Measurements from ENCODE around the gene GSC2.

GSC2 gene

DNA sequence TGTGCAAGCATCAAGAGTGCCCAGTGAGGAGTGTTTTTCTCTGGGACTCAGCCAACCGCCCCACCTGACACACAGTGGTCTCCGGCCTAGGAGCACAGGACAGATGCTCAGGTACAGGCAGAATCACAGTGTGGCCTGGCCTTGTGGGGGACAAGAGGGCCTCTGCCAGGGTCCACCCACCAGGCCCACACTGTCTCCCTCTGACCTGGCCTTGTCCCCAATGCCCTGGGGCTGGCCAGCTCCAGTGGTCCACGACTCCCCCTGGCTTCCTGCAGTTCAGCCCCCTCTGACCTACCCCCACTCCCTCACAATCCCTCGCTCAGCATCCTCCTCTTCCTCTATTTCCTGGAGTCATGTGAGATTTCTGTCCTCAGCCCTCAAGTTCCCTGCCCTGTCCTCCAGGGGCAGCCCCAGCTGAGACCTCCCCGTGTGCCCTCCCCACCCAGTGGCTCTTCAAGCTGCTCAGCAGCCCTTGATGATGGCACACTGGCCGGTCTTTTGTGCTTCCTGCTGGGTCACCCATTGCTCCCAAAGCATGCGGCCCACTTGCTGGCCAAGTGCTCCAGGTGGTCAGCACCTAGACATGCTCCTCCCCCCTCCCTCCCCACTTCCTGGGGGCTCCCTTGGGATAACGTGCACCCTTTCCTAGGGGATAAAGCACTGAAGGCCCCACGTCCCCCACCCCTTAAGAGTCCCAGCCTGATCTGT, 17.2 kb downstream of the GSC2 start:
- Histone ChIP-seq H3K9me3 (ENCODE audit: control insufficient read depth in 1 of 2, low read length in 2 of 2) (no peaks in the 10 kb centered on the region), H3K36me3 (ENCODE audit: control insufficient read depth in 1 of 2, insufficient read depth in 2 of 2, low read length in 2 of 2) (peaks cover 6 to 62% of the 10 kb centered on the region in 2 donors), H3K27me3 (ENCODE audit: control insufficient read depth in 1 of 2, insufficient read depth in 2 of 2, low read length in 2 of 2) (no peaks in the 10 kb centered on the region), H3K27ac (ENCODE audit: low read depth, low read length) (no peak overlapping the region), H3K4me3 (ENCODE audit: low read depth in 1 of 2, low read length in 2 of 2) (no peak overlapping the region), H3K4me1 (ENCODE audit: control insufficient read depth in 1 of 2, insufficient read depth in 2 of 2, low read length in 2 of 2) (no peaks in the 10 kb centered on the region), H3K9ac (ENCODE audit: low read depth in 1 of 2, low read length in 2 of 2) (no peak overlapping the region)

DNA sequence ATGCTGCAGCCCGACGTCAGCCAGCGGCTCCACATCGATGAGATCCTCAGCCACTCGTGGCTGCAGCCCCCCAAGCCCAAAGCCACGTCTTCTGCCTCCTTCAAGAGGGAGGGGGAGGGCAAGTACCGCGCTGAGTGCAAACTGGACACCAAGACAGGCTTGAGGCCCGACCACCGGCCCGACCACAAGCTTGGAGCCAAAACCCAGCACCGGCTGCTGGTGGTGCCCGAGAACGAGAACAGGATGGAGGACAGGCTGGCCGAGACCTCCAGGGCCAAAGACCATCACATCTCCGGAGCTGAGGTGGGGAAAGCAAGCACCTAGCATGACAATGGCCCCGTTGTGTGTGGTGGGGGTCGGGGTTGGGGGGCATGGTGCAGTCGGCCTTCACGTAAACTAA, 17.9 kb downstream of the GSC2 start:
- no peaks in the 10 kb centered on the region for H3K27me3 ChIP-seq (ENCODE audit: control insufficient read depth in 1 of 2, insufficient read depth in 2 of 2, low read length in 2 of 2)
- H3K9me3 ChIP-seq (ENCODE audit: control insufficient read depth in 1 of 2, low read length in 2 of 2), result no peaks in the 10 kb centered on the region
- H3K4me3 ChIP-seq (ENCODE audit: low read depth in 1 of 2, low read length in 2 of 2), result no peak overlapping the region
- H3K36me3 ChIP-seq (ENCODE audit: control insufficient read depth in 1 of 2, insufficient read depth in 2 of 2, low read length in 2 of 2), result peaks cover 0 to 55% of the 10 kb centered on the region in 2 donors
- H3K27ac ChIP-seq (ENCODE audit: low read depth, low read length), result no peak overlapping the region
- H3K9ac ChIP-seq (ENCODE audit: low read depth in 1 of 2, low read length in 2 of 2), result no peak overlapping the region
- no peaks in the 10 kb centered on the region for H3K4me1 ChIP-seq (ENCODE audit: control insufficient read depth in 1 of 2, insufficient read depth in 2 of 2, low read length in 2 of 2)

DNA sequence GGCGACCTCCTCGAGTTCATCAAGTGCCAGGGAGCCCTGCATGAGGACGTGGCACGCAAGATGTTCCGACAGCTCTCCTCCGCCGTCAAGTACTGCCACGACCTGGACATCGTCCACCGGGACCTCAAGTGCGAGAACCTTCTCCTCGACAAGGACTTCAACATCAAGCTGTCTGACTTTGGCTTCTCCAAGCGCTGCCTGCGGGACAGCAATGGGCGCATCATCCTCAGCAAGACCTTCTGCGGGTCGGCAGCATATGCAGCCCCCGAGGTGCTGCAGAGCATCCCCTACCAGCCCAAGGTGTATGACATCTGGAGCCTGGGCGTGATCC, 18.4 kb downstream of the GSC2 start:
- H3K4me1 ChIP-seq (ENCODE audit: control insufficient read depth in 1 of 2, insufficient read depth in 2 of 2, low read length in 2 of 2), result no peaks in the 10 kb centered on the region
- no peaks in the 10 kb centered on the region for H3K27me3 ChIP-seq (ENCODE audit: control insufficient read depth in 1 of 2, insufficient read depth in 2 of 2, low read length in 2 of 2)
- H3K9ac ChIP-seq (ENCODE audit: low read depth in 1 of 2, low read length in 2 of 2), result no peak overlapping the region
- H3K36me3 ChIP-seq (ENCODE audit: control insufficient read depth in 1 of 2, insufficient read depth in 2 of 2, low read length in 2 of 2), result peaks cover 0 to 50% of the 10 kb centered on the region in 2 donors
- no peaks in the 10 kb centered on the region for H3K9me3 ChIP-seq (ENCODE audit: control insufficient read depth in 1 of 2, low read length in 2 of 2)
- H3K27ac ChIP-seq (ENCODE audit: low read depth, low read length), result no peak overlapping the region
- no peak overlapping the region for H3K4me3 ChIP-seq (ENCODE audit: low read depth in 1 of 2, low read length in 2 of 2)

GRCh38 chr22:19130959-19131684, 19.0 kb downstream of the GSC2 start, which contains the start of gene TSSK2:
TSS of gene TSSK2 (plus strand) at chr22:19131308. CDS start at chr22:19131400, 92 bp downstream.
- no peak within 1 kb of the TSS for H3K4me3 ChIP-seq (ENCODE audit: low read depth in 1 of 2, low read length in 2 of 2)
- H3K36me3 ChIP-seq (ENCODE audit: control insufficient read depth in 1 of 2, insufficient read depth in 2 of 2, low read length in 2 of 2), result peaks cover 0 to 44% of the 10 kb centered on the region in 2 donors
- no peaks in the 10 kb centered on the region for H3K27me3 ChIP-seq (ENCODE audit: control insufficient read depth in 1 of 2, insufficient read depth in 2 of 2, low read length in 2 of 2)
- H3K9ac ChIP-seq (ENCODE audit: low read depth in 1 of 2, low read length in 2 of 2), result no peak within 1 kb of the TSS
- H3K9me3 ChIP-seq (ENCODE audit: control insufficient read depth in 1 of 2, low read length in 2 of 2), result no peaks in the 10 kb centered on the region
- no peaks in the 10 kb centered on the region for H3K4me1 ChIP-seq (ENCODE audit: control insufficient read depth in 1 of 2, insufficient read depth in 2 of 2, low read length in 2 of 2)
- no peak within 1 kb of the TSS for H3K27ac ChIP-seq (ENCODE audit: low read depth, low read length)

DNA sequence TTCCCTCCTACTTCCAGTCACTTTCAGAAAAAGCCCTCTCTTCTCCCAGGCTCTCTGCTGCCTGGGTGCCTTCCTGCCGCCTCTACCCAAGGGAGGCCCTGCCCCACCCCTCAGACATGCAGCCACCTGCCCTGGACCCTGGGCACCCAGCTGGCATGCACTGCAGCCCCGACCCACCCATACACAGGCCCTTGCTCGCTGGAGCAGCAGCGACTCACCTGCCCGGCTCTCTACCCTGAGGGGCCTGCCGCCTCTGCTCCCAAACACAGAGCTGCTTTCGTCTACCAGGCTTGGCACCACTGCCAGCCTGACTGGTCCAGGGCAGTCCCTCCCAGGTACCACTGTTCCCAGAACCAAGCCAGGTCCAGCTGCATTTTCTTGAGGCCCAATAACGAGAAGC, 20.2 kb downstream of the GSC2 start:
- H3K4me1 ChIP-seq (ENCODE audit: control insufficient read depth in 1 of 2, insufficient read depth in 2 of 2, low read length in 2 of 2), result no peaks in the 10 kb centered on the region
- peaks cover 0 to 35% of the 10 kb centered on the region in 2 donors for H3K36me3 ChIP-seq (ENCODE audit: control insufficient read depth in 1 of 2, insufficient read depth in 2 of 2, low read length in 2 of 2)
- H3K27me3 ChIP-seq (ENCODE audit: control insufficient read depth in 1 of 2, insufficient read depth in 2 of 2, low read length in 2 of 2), result no peaks in the 10 kb centered on the region
- H3K4me3 ChIP-seq (ENCODE audit: low read depth in 1 of 2, low read length in 2 of 2), result no peak overlapping the region
- H3K9me3 ChIP-seq (ENCODE audit: control insufficient read depth in 1 of 2, low read length in 2 of 2), result no peaks in the 10 kb centered on the region
- no peak overlapping the region for H3K9ac ChIP-seq (ENCODE audit: low read depth in 1 of 2, low read length in 2 of 2)
- no peak overlapping the region for H3K27ac ChIP-seq (ENCODE audit: low read depth, low read length)

- H3K4me1 ChIP-seq (ENCODE audit: control insufficient read depth in 1 of 2, insufficient read depth in 2 of 2, low read length in 2 of 2), result no peaks in the 10 kb centered on the region
- H3K9ac ChIP-seq (ENCODE audit: low read depth in 1 of 2, low read length in 2 of 2), result no peak overlapping the region
- H3K27me3 ChIP-seq (ENCODE audit: control insufficient read depth in 1 of 2, insufficient read depth in 2 of 2, low read length in 2 of 2), result no peaks in the 10 kb centered on the region
- peaks cover 0 to 28% of the 10 kb centered on the region in 2 donors for H3K36me3 ChIP-seq (ENCODE audit: control insufficient read depth in 1 of 2, insufficient read depth in 2 of 2, low read length in 2 of 2)
- no peaks in the 10 kb centered on the region for H3K9me3 ChIP-seq (ENCODE audit: control insufficient read depth in 1 of 2, low read length in 2 of 2)
- no peak overlapping the region for H3K4me3 ChIP-seq (ENCODE audit: low read depth in 1 of 2, low read length in 2 of 2)
- H3K27ac ChIP-seq (ENCODE audit: low read depth, low read length), result no peak overlapping the region
Measured at GRCh38 chr22:19128946-19129727, 21.0 kb downstream of the GSC2 start.

- Histone ChIP-seq H3K36me3 (ENCODE audit: control insufficient read depth in 1 of 2, insufficient read depth in 2 of 2, low read length in 2 of 2) (peaks cover 0 to 17% of the 10 kb centered on the region in 2 donors), H3K27me3 (ENCODE audit: control insufficient read depth in 1 of 2, insufficient read depth in 2 of 2, low read length in 2 of 2) (no peaks in the 10 kb centered on the region), H3K4me1 (ENCODE audit: control insufficient read depth in 1 of 2, insufficient read depth in 2 of 2, low read length in 2 of 2) (peaks cover 2% of the 10 kb centered on the region in 2 donors), H3K9ac (ENCODE audit: low read depth in 1 of 2, low read length in 2 of 2) (no peak overlapping the region), H3K4me3 (ENCODE audit: low read depth in 1 of 2, low read length in 2 of 2) (no peak overlapping the region), H3K9me3 (ENCODE audit: control insufficient read depth in 1 of 2, low read length in 2 of 2) (no peaks in the 10 kb centered on the region), H3K27ac (ENCODE audit: low read depth, low read length) (no peak overlapping the region)
Measured at GRCh38 chr22:19128009-19128401, 22.1 kb downstream of the GSC2 start.

DNA sequence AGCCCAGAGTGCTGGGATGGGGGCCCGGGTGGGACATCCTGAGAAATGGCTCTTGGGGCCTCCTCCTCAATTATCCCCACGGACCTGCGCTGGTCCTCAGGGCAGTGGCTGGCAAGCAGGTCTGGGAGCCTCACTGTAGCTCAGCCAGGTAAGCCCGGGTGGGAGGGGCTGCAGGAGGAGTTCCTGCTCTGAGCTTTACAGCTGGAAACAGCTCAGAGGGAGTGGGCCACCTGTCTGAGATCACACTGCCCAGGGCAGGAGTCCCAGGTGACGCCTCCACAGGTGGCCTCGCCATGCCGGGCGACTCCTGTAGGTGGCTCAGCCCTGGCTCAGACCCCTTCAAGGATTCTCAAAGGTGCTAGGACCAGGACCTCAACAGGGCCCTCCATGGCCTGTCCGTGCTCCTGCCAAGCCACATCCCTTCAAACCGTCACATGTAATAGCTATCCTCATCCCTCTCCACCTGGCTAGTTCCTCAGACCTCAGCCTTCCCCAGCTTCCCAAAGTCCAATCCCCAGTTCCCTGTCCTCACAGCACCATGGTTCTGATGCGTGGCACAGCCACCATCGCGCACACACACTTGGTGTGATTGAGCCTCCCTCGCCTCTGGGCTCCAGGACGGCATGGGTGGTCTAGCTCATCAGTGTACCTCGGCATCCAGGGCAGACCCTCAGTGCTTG, 22.6 kb downstream of the GSC2 start:
- Histone ChIP-seq H3K4me3 (ENCODE audit: low read depth in 1 of 2, low read length in 2 of 2) (no peak overlapping the region), H3K4me1 (ENCODE audit: control insufficient read depth in 1 of 2, insufficient read depth in 2 of 2, low read length in 2 of 2) (peaks cover 6% of the 10 kb centered on the region in 2 donors), H3K9ac (ENCODE audit: low read depth in 1 of 2, low read length in 2 of 2) (no peak overlapping the region), H3K27ac (ENCODE audit: low read depth, low read length) (no peak overlapping the region), H3K27me3 (ENCODE audit: control insufficient read depth in 1 of 2, insufficient read depth in 2 of 2, low read length in 2 of 2) (no peaks in the 10 kb centered on the region), H3K36me3 (ENCODE audit: control insufficient read depth in 1 of 2, insufficient read depth in 2 of 2, low read length in 2 of 2) (peaks cover 0 to 13% of the 10 kb centered on the region in 2 donors), H3K9me3 (ENCODE audit: control insufficient read depth in 1 of 2, low read length in 2 of 2) (no peaks in the 10 kb centered on the region)

GRCh38 chr22:19126309-19127273, 23.5 kb downstream of the GSC2 start:
- peaks cover 6% of the 10 kb centered on the region in 2 donors for H3K4me1 ChIP-seq (ENCODE audit: control insufficient read depth in 1 of 2, insufficient read depth in 2 of 2, low read length in 2 of 2)
- no peak overlapping the region for H3K27ac ChIP-seq (ENCODE audit: low read depth, low read length)
- peaks cover 0 to 4% of the 10 kb centered on the region in 2 donors for H3K36me3 ChIP-seq (ENCODE audit: control insufficient read depth in 1 of 2, insufficient read depth in 2 of 2, low read length in 2 of 2)
- no peaks in the 10 kb centered on the region for H3K9me3 ChIP-seq (ENCODE audit: control insufficient read depth in 1 of 2, low read length in 2 of 2)
- no peaks in the 10 kb centered on the region for H3K27me3 ChIP-seq (ENCODE audit: control insufficient read depth in 1 of 2, insufficient read depth in 2 of 2, low read length in 2 of 2)
- no peak overlapping the region for H3K9ac ChIP-seq (ENCODE audit: low read depth in 1 of 2, low read length in 2 of 2)
- H3K4me3 ChIP-seq (ENCODE audit: low read depth in 1 of 2, low read length in 2 of 2), result no peak overlapping the region

Measured in duodenal mucosa (tissue), 2 donors.